Hepatocyte (in vitro differentiated cells): ENCODE data around the gene LRRTM3. TPM values are rescaled to one million over a fixed set of nuclear protein-coding genes. Genes with fewer than 3 reads are reported as not detected.

Source experiments
- DNase-seq: peaks from one replicate; pipeline ENCODE4 v3.0.0-alpha.2; 2016; ENCODE audit warnings: low spot score
- H2AFZ ChIP-seq: fragments of 200-600 bp; sonication (generic); 2 replicates; pipeline ENCODE4 v1.6.0; 2016; ENCODE audit warnings: antibody characterized with exemption, mild to moderate bottlenecking
- H3K27ac ChIP-seq: fragments of 200-600 bp; sonication (generic); 2 replicates; pipeline ENCODE4 v1.5.1; 2016; ENCODE audit warnings: mild to moderate bottlenecking
- H3K27me3 ChIP-seq: fragments of 200-600 bp; sonication (generic); 2 replicates; pipeline ENCODE4 v1.6.1; 2016
- H3K36me3 ChIP-seq: fragments of 200-600 bp; sonication (generic); replicated peaks from 2 replicates; pipeline ENCODE4 v1.5.1; 2016; ENCODE audit warnings: low read depth; ENCODE audit not compliant: insufficient read depth
- H3K4me1 ChIP-seq: fragments of 200-600 bp; sonication (generic); 2 replicates; pipeline ENCODE4 v1.5.1; 2016; ENCODE audit warnings: mild to moderate bottlenecking, moderate library complexity; ENCODE audit not compliant: insufficient read depth
- H3K4me2 ChIP-seq: fragments of 200-600 bp; sonication (generic); 2 replicates; pipeline ENCODE4 v1.6.0; 2016
- H3K4me3 ChIP-seq: fragments of 200-600 bp; sonication (generic); 2 replicates; pipeline ENCODE4 v1.5.1; 2016; ENCODE audit warnings: mild to moderate bottlenecking
- H3K79me2 ChIP-seq: fragments of 200-600 bp; sonication (generic); 2 replicates; pipeline ENCODE4 v1.6.0; 2017; ENCODE audit warnings: mild to moderate bottlenecking
- H3K9me2 ChIP-seq: fragments of 200-600 bp; sonication (generic); replicated peaks from 2 replicates; pipeline ENCODE4 v1.6.0; 2017; ENCODE audit warnings: mild to moderate bottlenecking; ENCODE audit not compliant: insufficient read depth
- H3K9me3 ChIP-seq: fragments of 200-600 bp; sonication (generic); 2 replicates; pipeline ENCODE4 v1.5.1; 2016; ENCODE audit warnings: low read depth, mild to moderate bottlenecking
- H4K20me1 ChIP-seq: fragments of 200-600 bp; sonication (generic); 2 replicates; pipeline ENCODE4 v1.6.0; 2016; ENCODE audit warnings: mild to moderate bottlenecking; ENCODE audit not compliant: insufficient read depth, poor library complexity, severe bottlenecking
- EZH2 ChIP-seq: fragments of 200-600 bp; sonication (generic); IDR thresholded peaks from 2 replicates; pipeline ENCODE4 v1.6.1; 2016; ENCODE audit warnings: antibody characterized with exemption, mild to moderate bottlenecking, borderline replicate concordance
- EZH2phosphoT487 ChIP-seq: fragments of 200-600 bp; sonication (generic); IDR thresholded peaks from one replicate; pipeline ENCODE4 v1.6.1; 2018; ENCODE audit warnings: antibody characterized with exemption, mild to moderate bottlenecking, low read depth, moderate library complexity; ENCODE audit not compliant: unreplicated experiment, severe bottlenecking
- WGBS: methylation state at CpG from one replicate; pipeline ENCODE4 v1.1.6; 2016; ENCODE audit warnings: low lambda C conversion rate; ENCODE audit errors: missing lambda C conversion rate; 5-methylcytosine and 5-hydroxymethylcytosine counted together
- polyA plus RNA-seq: library from polyadenylated mRNA; unstranded; fragments of >200 nt; fragmentation: Nextera tagmentation; extraction: Ambion mirVana; gene quantifications from 2 replicates; pipeline ENCODE4 v1.2.1, GENCODE V29; 2016
- total RNA-seq: library from RNA; depleted of rRNA; stranded (reverse); fragments of >200 nt; gene quantifications from 2 replicates; pipeline ENCODE4 v1.2.3, GENCODE V29; 2014
- TF ChIP-seq, protein P1 (sequence below): fragments of 200-600 bp; sonication (generic); IDR thresholded peaks from 2 replicates; pipeline ENCODE4 v1.5.1; 2016; ENCODE audit warnings: antibody characterized with exemption, mild to moderate bottlenecking; ENCODE audit not compliant: poor library complexity

LRRTM3 gene
- total and polyA plus RNA-seq, 2 experiments from 2014 or later = 0.68 to 0.77 TPM

DNA sequence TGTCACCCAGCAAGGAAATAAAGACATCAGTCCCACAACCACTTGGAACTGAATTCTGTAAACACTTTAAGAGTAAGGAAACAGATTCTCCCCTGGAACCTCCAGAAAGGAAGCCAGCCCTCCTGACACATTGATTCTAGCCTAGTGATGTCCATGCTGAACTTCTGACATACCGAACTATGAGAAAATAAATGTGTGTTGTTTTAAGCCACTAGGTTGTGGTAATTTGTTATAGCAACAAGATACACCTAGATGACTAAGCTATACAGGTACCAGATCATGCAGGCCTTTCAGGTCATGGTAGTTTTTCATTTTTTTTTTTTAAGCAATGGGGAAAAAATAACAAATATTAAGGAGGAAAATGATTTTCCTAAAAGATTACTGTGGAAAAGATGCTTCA lies 37.6 kb upstream of the LRRTM3 start:
- Histone ChIP-seq H3K4me2 (no peak overlapping the region), H3K27ac (no peak overlapping the region), H3K9me2 (no peaks in the 10 kb centered on the region), H3K27me3 (no peaks in the 10 kb centered on the region), H3K4me1 (no peaks in the 10 kb centered on the region), H2AFZ (no peak overlapping the region), H3K79me2 (no peaks in the 10 kb centered on the region), H3K36me3 (no peaks in the 10 kb centered on the region), H3K4me3 (no peak overlapping the region), H3K9me3 (no peaks in the 10 kb centered on the region), H4K20me1 (no peaks in the 10 kb centered on the region)
- WGBS = 90% methylated on average over 1 of the region's 1 CpG
- DNase-seq = no peak
- TF ChIP-seq, protein P1, sequence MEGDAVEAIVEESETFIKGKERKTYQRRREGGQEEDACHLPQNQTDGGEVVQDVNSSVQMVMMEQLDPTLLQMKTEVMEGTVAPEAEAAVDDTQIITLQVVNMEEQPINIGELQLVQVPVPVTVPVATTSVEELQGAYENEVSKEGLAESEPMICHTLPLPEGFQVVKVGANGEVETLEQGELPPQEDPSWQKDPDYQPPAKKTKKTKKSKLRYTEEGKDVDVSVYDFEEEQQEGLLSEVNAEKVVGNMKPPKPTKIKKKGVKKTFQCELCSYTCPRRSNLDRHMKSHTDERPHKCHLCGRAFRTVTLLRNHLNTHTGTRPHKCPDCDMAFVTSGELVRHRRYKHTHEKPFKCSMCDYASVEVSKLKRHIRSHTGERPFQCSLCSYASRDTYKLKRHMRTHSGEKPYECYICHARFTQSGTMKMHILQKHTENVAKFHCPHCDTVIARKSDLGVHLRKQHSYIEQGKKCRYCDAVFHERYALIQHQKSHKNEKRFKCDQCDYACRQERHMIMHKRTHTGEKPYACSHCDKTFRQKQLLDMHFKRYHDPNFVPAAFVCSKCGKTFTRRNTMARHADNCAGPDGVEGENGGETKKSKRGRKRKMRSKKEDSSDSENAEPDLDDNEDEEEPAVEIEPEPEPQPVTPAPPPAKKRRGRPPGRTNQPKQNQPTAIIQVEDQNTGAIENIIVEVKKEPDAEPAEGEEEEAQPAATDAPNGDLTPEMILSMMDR = no peak
- TF ChIP-seq EZH2 (no peak), EZH2phosphoT487 (no peak)

DNA sequence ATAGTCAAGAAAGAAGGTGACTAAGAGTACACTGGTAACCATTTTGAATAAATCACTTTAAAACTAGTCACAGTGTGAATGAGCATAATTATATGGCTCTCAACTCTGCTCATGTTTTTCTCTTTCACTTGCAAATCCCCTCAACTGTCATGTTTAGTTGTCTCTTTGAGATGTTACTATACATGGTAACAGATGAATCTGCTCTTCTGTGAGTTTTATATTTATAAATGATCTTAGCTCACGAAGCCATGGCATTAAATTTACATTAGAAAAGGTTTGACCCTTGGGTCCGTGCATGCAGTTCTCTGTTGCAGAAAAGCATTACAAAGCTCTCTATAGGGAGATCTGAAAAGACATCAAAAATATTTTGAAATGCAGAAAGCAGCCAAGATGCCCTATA lies 33.0 kb upstream of the LRRTM3 start:
- Histone ChIP-seq H3K9me3 (peaks cover 2% of the 10 kb centered on the region), H3K27me3 (no peaks in the 10 kb centered on the region), H2AFZ (no peak overlapping the region), H4K20me1 (no peaks in the 10 kb centered on the region), H3K79me2 (no peaks in the 10 kb centered on the region), H3K36me3 (no peaks in the 10 kb centered on the region), H3K9me2 (no peaks in the 10 kb centered on the region), H3K4me2 (no peak overlapping the region), H3K4me1 (no peaks in the 10 kb centered on the region), H3K4me3 (no peak overlapping the region), H3K27ac (no peak overlapping the region)
- DNase-seq = no peak
- 49% methylated on average over 2 of the region's 2 CpGs for WGBS
- no peak for TF ChIP-seq EZH2
- TF ChIP-seq, protein P1 = no peak
- no peak for TF ChIP-seq EZH2phosphoT487

DNA sequence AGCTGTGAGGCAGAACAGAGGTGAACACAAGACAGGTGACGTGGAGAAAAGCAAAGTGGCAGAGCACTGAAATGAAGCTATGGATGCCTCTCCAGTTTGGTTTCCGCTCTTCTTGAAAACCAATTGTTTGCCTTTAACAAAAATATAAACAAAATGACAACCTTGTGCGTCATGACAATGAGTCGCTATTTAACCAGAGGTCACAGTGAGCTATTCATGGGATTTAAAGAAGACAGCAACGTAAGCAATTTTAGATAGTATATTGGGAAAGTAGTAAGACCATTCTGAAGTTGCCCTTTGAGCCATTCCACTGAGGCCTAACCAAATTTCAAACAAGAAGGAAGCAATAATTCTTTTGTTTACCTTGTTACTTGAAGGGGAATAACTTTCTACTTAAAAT lies 15.2 kb upstream of the LRRTM3 start:
- no peaks in the 10 kb centered on the region for H4K20me1 ChIP-seq
- no peak overlapping the region for H2AFZ ChIP-seq
- no peak overlapping the region for H3K4me2 ChIP-seq
- H3K9me3 ChIP-seq = no peaks in the 10 kb centered on the region
- H3K27ac ChIP-seq = no peak overlapping the region
- no peaks in the 10 kb centered on the region for H3K27me3 ChIP-seq
- TF ChIP-seq EZH2 (no peak), EZH2phosphoT487 (no peak)
- TF ChIP-seq, protein P1 = no peak
- no peaks in the 10 kb centered on the region for H3K9me2 ChIP-seq
- H3K79me2 ChIP-seq = no peaks in the 10 kb centered on the region
- H3K4me3 ChIP-seq = no peak overlapping the region
- H3K4me1 ChIP-seq = no peaks in the 10 kb centered on the region
- 88% methylated on average over 5 of the region's 5 CpGs for WGBS
- DNase-seq = no peak
- H3K36me3 ChIP-seq = no peaks in the 10 kb centered on the region

DNA sequence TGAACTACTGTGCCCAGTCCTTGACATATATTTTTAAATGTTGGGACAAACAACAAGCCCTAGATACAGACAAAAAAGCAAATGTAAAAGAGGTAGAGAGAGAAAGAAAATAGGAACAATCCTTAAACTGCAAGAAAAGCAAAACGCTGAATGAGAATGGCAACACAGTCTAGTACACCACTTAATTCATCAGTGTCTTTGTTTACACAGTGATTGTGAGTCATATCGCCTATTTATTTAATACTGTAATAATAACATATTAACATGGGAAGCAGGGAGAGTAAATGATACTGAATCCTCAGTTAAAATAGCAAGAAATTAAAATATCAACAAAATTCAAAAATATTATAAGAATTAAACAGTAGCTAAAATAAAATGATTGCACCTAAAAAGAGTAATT lies 9.8 kb upstream of the LRRTM3 start:
- Histone ChIP-seq H3K79me2 (no peaks in the 10 kb centered on the region), H3K4me1 (no peaks in the 10 kb centered on the region), H3K36me3 (no peaks in the 10 kb centered on the region), H4K20me1 (no peaks in the 10 kb centered on the region), H3K4me3 (no peak overlapping the region), H2AFZ (no peak overlapping the region), H3K9me2 (no peaks in the 10 kb centered on the region), H3K27ac (no peak overlapping the region), H3K4me2 (no peak overlapping the region), H3K27me3 (no peaks in the 10 kb centered on the region), H3K9me3 (no peaks in the 10 kb centered on the region)
- DNase-seq = no peak
- no peak for TF ChIP-seq EZH2
- TF ChIP-seq, protein P1 = no peak
- no peak for TF ChIP-seq EZH2phosphoT487
- 90% methylated on average over 2 of the region's 2 CpGs for WGBS
